H1 (cell line): ENCODE results near the gene PNRC1. TPM values are rescaled to one million over a fixed set of nuclear protein-coding genes. Genes with fewer than 3 reads are reported as not detected.

Experiments
- CTCF ChIA-PET: fragments of 300-600 bp; sonication (Branson Sonifier 250); formaldehyde crosslinking; loops from one replicate; lab custom pipeline; 2021; ENCODE audit not compliant: partially characterized antibody; lab: Charles Lee
- POLR2A ChIA-PET: fragments of 300-600 bp; sonication (Branson Sonifier 250); formaldehyde crosslinking; loops from one replicate; lab custom pipeline; 2021; ENCODE audit warnings: inconsistent platforms; ENCODE audit not compliant: partially characterized antibody; lab: Charles Lee
- DNase-seq, 2 experiments: peaks; one replicate each; pipeline versions ENCODE4 v3.0.0 to v3.0.0-alpha.2; 2010 to 2022; ENCODE audit warnings: low spot score in 2 of 2, low read depth in 1 of 2, mixed read lengths in 1 of 2
- FAIRE-seq: peaks from 2 replicates; lab custom pipeline; 2011; peaks lifted over from hg19 to GRCh38; lab: Jason Lieb, UNC
- H2AFZ ChIP-seq: 2 replicates; pipeline ENCODE4 v1.8.1; 2012; ENCODE audit warnings: low read length, inconsistent platforms
- H2AK5ac ChIP-seq: 2 replicates; pipeline ENCODE4 v1.6.1; 2013; ENCODE audit warnings: low read depth, low read length
- H2BK120ac ChIP-seq: replicated peaks from 2 replicates; pipeline ENCODE3; 2013; ENCODE audit warnings: low read depth, low read length, inconsistent platforms
- H2BK12ac ChIP-seq: 2 replicates; pipeline ENCODE4 v1.6.1; 2013; ENCODE audit warnings: low read depth, low read length
- H2BK15ac ChIP-seq: 2 replicates; pipeline ENCODE4 v1.6.1; 2013; ENCODE audit warnings: low read length
- H2BK20ac ChIP-seq: 2 replicates; pipeline ENCODE4 v1.6.1; 2013; ENCODE audit warnings: low read length
- H2BK5ac ChIP-seq: 2 replicates; pipeline ENCODE4 v1.6.1; 2013; ENCODE audit warnings: low read depth, low read length
- H3K14ac ChIP-seq: 2 replicates; pipeline ENCODE4 v1.6.1; 2013; ENCODE audit warnings: inconsistent platforms; ENCODE audit not compliant: insufficient read length
- H3K18ac ChIP-seq: 2 replicates; pipeline ENCODE4 v1.6.1; 2013; ENCODE audit warnings: low read length; ENCODE audit errors: extremely low read depth
- H3K23ac ChIP-seq: 2 replicates; pipeline ENCODE4 v1.6.1; 2013; ENCODE audit warnings: inconsistent platforms; ENCODE audit not compliant: insufficient read length
- H3K23me2 ChIP-seq: 2 replicates; pipeline ENCODE4 v1.6.1; 2013; ENCODE audit warnings: low read depth, low read length
- H3K27ac ChIP-seq: 2 replicates; pipeline ENCODE4 v1.6.1; 2011; ENCODE audit warnings: low read depth, low read length, inconsistent platforms
- H3K27me3 ChIP-seq, 4 experiments: replicated peaks in 1 of 4; 1 replicate in 1 of 4; 2 replicates in 3 of 4; pipeline versions ENCODE4 v1.6.1 to v1.8.1; 2011 to 2013; ENCODE audit warnings: low read length in 3 of 4, mild to moderate bottlenecking in 3 of 4, inconsistent platforms in 2 of 4, mixed read lengths in 2 of 4, moderate library complexity in 1 of 4; ENCODE audit not compliant: control insufficient read depth in 3 of 4, insufficient read depth in 3 of 4; ENCODE audit errors: extremely low read depth in 1 of 4
- H3K36me3 ChIP-seq, 4 experiments: 2 replicates each; pipeline versions ENCODE4 v1.6.1 to v1.8.1; 2011 to 2013; ENCODE audit warnings: mild to moderate bottlenecking in 4 of 4, low read length in 3 of 4, moderate library complexity in 2 of 4, control low read depth in 1 of 4, inconsistent platforms in 1 of 4; ENCODE audit not compliant: insufficient read depth in 4 of 4, control insufficient read depth in 2 of 4
- H3K4ac ChIP-seq: replicated peaks from 2 replicates; pipeline ENCODE3; 2013; ENCODE audit warnings: low read length, low read depth, mixed read lengths, inconsistent platforms; ENCODE audit not compliant: insufficient read length
- H3K4me1 ChIP-seq, 4 experiments: replicated peaks in 1 of 4; 1 replicate in 1 of 4; 2 replicates in 3 of 4; pipeline versions ENCODE4 v1.6.1 to v1.8.1; 2011 to 2013; ENCODE audit warnings: low read length in 3 of 4, inconsistent platforms in 2 of 4, mixed read lengths in 1 of 4; ENCODE audit not compliant: insufficient read depth in 4 of 4, control insufficient read depth in 3 of 4
- H3K4me2 ChIP-seq, 2 experiments: 2 replicates each; pipeline versions ENCODE4 v1.6.1 to v1.8.1; 2011 to 2013; ENCODE audit warnings: low read depth in 2 of 2, low read length in 2 of 2, control low read depth in 1 of 2, inconsistent platforms in 1 of 2, mild to moderate bottlenecking in 1 of 2; ENCODE audit not compliant: insufficient read depth in 1 of 2
- H3K4me3 ChIP-seq, 4 experiments: fragments of 200-600, 300-600 bp in 1 of 4; sonication (generic), shearing (Covaris generic), sonication (Bioruptor Twin) in 1 of 4; 2 replicates each; pipeline versions ENCODE4 v1.5.1 to v1.8.1; 2011 to 2016; ENCODE audit warnings: low read length in 4 of 4, low read depth in 3 of 4, control low read depth in 2 of 4, inconsistent platforms in 2 of 4, mild to moderate bottlenecking in 2 of 4, mixed read lengths in 1 of 4, moderate library complexity in 1 of 4; ENCODE audit not compliant: insufficient read depth in 2 of 4; ENCODE audit errors: extremely low read depth in 1 of 4
- H3K56ac ChIP-seq: replicated peaks from 2 replicates; pipeline ENCODE3; 2013; ENCODE audit warnings: low read depth, mild to moderate bottlenecking, mixed read lengths, low read length, inconsistent platforms; ENCODE audit not compliant: insufficient read length
- H3K79me1 ChIP-seq: 2 replicates; pipeline ENCODE4 v1.6.1; 2013; ENCODE audit warnings: low read depth, low read length, control low read depth
- H3K79me2 ChIP-seq, 2 experiments: 2 replicates each; pipeline versions ENCODE4 v1.6.1 to v1.8.1; 2012 to 2013; ENCODE audit warnings: low read length in 2 of 2, mild to moderate bottlenecking in 2 of 2, inconsistent platforms in 1 of 2; ENCODE audit not compliant: insufficient read depth in 2 of 2, control insufficient read depth in 1 of 2
- H3K9ac ChIP-seq, 4 experiments: replicated peaks in 1 of 4; 1 replicate in 1 of 4; 2 replicates in 3 of 4; pipeline versions ENCODE4 v1.6.1 to v1.8.1; 2011 to 2013; ENCODE audit warnings: low read depth in 3 of 4, low read length in 3 of 4, control low read depth in 2 of 4, mild to moderate bottlenecking in 2 of 4, moderate library complexity in 2 of 4, inconsistent platforms in 1 of 4; ENCODE audit errors: extremely low read depth in 1 of 4
- H3K9me3 ChIP-seq, 2 experiments: 2 replicates each; pipeline versions ENCODE4 v1.6.1 to v1.8.1; 2012 to 2013; ENCODE audit warnings: mild to moderate bottlenecking in 2 of 2, moderate library complexity in 2 of 2, control low read depth in 1 of 2, inconsistent platforms in 1 of 2, low read depth in 1 of 2, low read length in 1 of 2, mixed read lengths in 1 of 2; ENCODE audit not compliant: insufficient read depth in 2 of 2
- H4K20me1 ChIP-seq, 2 experiments: replicated peaks in 1 of 2; 2 replicates each; pipeline versions ENCODE3 to v1.8.1; 2011 to 2013; ENCODE audit warnings: inconsistent platforms in 2 of 2, low read length in 2 of 2, mild to moderate bottlenecking in 1 of 2; ENCODE audit not compliant: insufficient read depth in 2 of 2, control insufficient read depth in 1 of 2
- H4K5ac ChIP-seq: 2 replicates; pipeline ENCODE4 v1.6.1; 2013; ENCODE audit warnings: low read length, low read depth, mixed read lengths, inconsistent platforms; ENCODE audit not compliant: insufficient read length
- H4K8ac ChIP-seq: 2 replicates; pipeline ENCODE4 v1.8.0; 2013; ENCODE audit warnings: mild to moderate bottlenecking, moderate library complexity, low read length, inconsistent platforms; ENCODE audit not compliant: insufficient read depth; ENCODE audit errors: extremely low read depth
- H4K91ac ChIP-seq: replicated peaks from 2 replicates; pipeline ENCODE3; 2013; ENCODE audit warnings: low read length, mixed read lengths, inconsistent platforms; ENCODE audit not compliant: insufficient read length
- BCL11A ChIP-seq, 2 experiments: IDR thresholded peaks; one replicate each; pipeline ENCODE4 v1.6.1; 2011; ENCODE audit warnings: low read depth in 2 of 2, low read length in 2 of 2, mild to moderate bottlenecking in 2 of 2
- EZH2 ChIP-seq: fragments of 200-600 bp; sonication (generic); IDR thresholded peaks from 2 replicates; pipeline ENCODE4 v1.7.1; 2012; ENCODE audit warnings: low read depth, mild to moderate bottlenecking, moderate library complexity, low read length, inconsistent platforms; ENCODE audit not compliant: severe bottlenecking
- JUND ChIP-seq: IDR thresholded peaks from 2 replicates; pipeline ENCODE4 v1.6.1; 2011; ENCODE audit warnings: mild to moderate bottlenecking, improper control_type of control experiment, low read length
- POLR2AphosphoS5 ChIP-seq: IDR thresholded peaks from 2 replicates; pipeline ENCODE4 v1.6.1; 2011; ENCODE audit warnings: low read depth, low read length
- SIN3A ChIP-seq, 2 experiments: IDR thresholded peaks in 1 of 2; conservative IDR thresholded peaks in 1 of 2; 2 replicates each; pipeline ENCODE4 v1.6.1; 2011 to 2012; ENCODE audit warnings: low read length in 2 of 2, improper control_type of control experiment in 1 of 2, low read depth in 1 of 2, mild to moderate bottlenecking in 1 of 2
- SIRT6 ChIP-seq: IDR thresholded peaks from one replicate; pipeline ENCODE4 v1.7.1; 2012; ENCODE audit warnings: low read length, inconsistent platforms
- TCF12 ChIP-seq: IDR thresholded peaks from 2 replicates; pipeline ENCODE4 v1.6.1; 2011; ENCODE audit warnings: low read depth, mild to moderate bottlenecking, low read length
- WGBS, 2 experiments: shearing (Covaris generic) in 1 of 2; methylation state at CpG; one replicate each; pipeline versions ENCODE4 v1.1.6 to v1.1.7; 2013 to 2015; ENCODE audit warnings: low lambda C conversion rate in 2 of 2, mixed read lengths in 2 of 2, inconsistent platforms in 1 of 2, low coverage in 1 of 2, missing lambda C conversion rate in 1 of 2; ENCODE audit not compliant: insufficient replicate concordance in 2 of 2, insufficient coverage in 1 of 2, insufficient read length in 1 of 2; ENCODE audit errors: extremely low coverage in 1 of 2, missing lambda C conversion rate in 1 of 2; 5-methylcytosine and 5-hydroxymethylcytosine counted together
- polyA plus RNA-seq, 7 experiments: library from polyadenylated mRNA; depleted of rRNA in 3 of 7; stranded (reverse) in 5 of 7; unstranded in 2 of 7; fragments of >200 nt in 5 of 7; fragments of 200-250 nt in 2 of 7; gene quantifications; 1 replicate in 5 of 7; 2 replicates in 1 of 7; 4 replicates in 1 of 7; pipeline versions ENCODE4 v1.2.1 to v1.2.3, GENCODE V29; 2011 to 2013; ENCODE audit warnings: missing spikeins in 2 of 7, mixed read lengths in 2 of 7
- total RNA-seq: library from RNA; stranded (reverse); fragmentation: NEBNext Ultra II Directional; extraction: Animal tissue kit (Norgen Biotek cat#: 25700); gene quantifications from 2 replicates; pipeline ENCODE4 v1.2.1, GENCODE V29; 2021

The PNRC1 gene
- total and polyA plus RNA-seq, 2 of the 8 experiments (the other 6 are each of a cell fraction or from before 2014, with no cell fraction given) = 6.3 to 48.5 TPM

DNA sequence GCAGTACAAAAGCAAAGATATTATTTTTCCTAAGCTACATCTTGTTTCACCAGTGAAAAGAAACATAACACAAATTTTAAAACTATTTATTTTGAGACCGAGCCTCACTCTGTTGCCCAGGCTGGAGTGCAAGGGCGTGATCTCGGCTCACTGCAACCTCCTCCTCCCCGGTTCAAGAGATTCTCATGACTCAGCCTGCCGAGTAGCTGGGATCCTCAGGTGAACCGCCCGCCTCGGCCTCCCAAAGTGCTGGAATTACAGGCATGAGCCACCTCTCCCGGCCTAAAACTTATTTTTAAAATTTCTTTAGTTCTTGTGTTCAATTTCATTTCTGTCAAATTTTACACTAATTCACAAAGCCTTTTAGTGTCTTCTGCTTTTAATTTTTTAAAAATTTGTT is 31.4 kb downstream of the PNRC1 start:
- H3K4me3 ChIP-seq = no peak overlapping the region
- no peak overlapping the region for H2AK5ac ChIP-seq
- no peaks in the 10 kb centered on the region; a peak in 1 of 4 replicates for H3K79me2 ChIP-seq
- WGBS, 2 experiments = 96% methylated on average over 9 of the region's 9 CpGs; no CpG with 5 or more reads in 1 of the 2 experiments
- no peak overlapping the region for H3K18ac ChIP-seq
- no peak overlapping the region for H4K5ac ChIP-seq
- H3K36me3 ChIP-seq = no peaks in the 10 kb centered on the region
- H4K20me1 ChIP-seq = no peaks in the 10 kb centered on the region
- FAIRE-seq = no peak
- no peak overlapping the region for H3K4ac ChIP-seq
- H3K14ac ChIP-seq = no peak overlapping the region
- H3K4me2 ChIP-seq = no peak overlapping the region
- H2BK12ac ChIP-seq = no peak overlapping the region
- no peak for DNase-seq
- H3K9ac ChIP-seq = no peak overlapping the region
- no peak overlapping the region for H3K56ac ChIP-seq
- no peaks in the 10 kb centered on the region for H3K23me2 ChIP-seq
- H2AFZ ChIP-seq = no peak overlapping the region
- H3K23ac ChIP-seq = no peak overlapping the region
- no peak overlapping the region for H2BK20ac ChIP-seq
- no peaks in the 10 kb centered on the region for H3K9me3 ChIP-seq
- no peaks in the 10 kb centered on the region; the same call in 1 of the 2 replicates for H3K79me1 ChIP-seq
- no peak overlapping the region for H2BK15ac ChIP-seq
- H3K27ac ChIP-seq = no peak overlapping the region
- no peak overlapping the region for H4K8ac ChIP-seq
- H3K4me1 ChIP-seq = no peaks in the 10 kb centered on the region
- H2BK120ac ChIP-seq = no peak overlapping the region
- ChIA-PET POLR2A (interaction anchor here (0.5 kb wide), 1 partner anchor 146 kb away, joined by 3 read pairs; no protein-coding TSS in a partner anchor), CTCF (no interaction called here)
- H4K91ac ChIP-seq = no peak overlapping the region
- H3K27me3 ChIP-seq = peaks cover 0 to 7% (median 0%) of the 10 kb centered on the region in 4 experiments; a peak in 2 of 7 replicates
- no peak overlapping the region for H2BK5ac ChIP-seq
- TF ChIP-seq EZH2 (no peak), SIRT6 (no peak), SIN3A (conservative IDR thresholded peaks at IDR 0.05 in 1 of 2, IDR thresholded peaks at IDR 0.05 in 1 of 2; ENCODE audit: low read depth in 1 of 2, low read length in 2 of 2) (no peak), POLR2AphosphoS5 (no peak), TCF12 (no peak), JUND (no peak), BCL11A (IDR thresholded peaks at IDR 0.05; ENCODE audit: low read depth in 2 of 2, low read length in 2 of 2) (no peak)
